NCI-H2171 treated with DMSO at 0.1 percent for 48 hours (cell line): ENCODE results near the gene PARD3.
A peak's percentile ranks its signal among the peaks of the same experiment; 100 is the strongest.
"Not testable (repeated sequence)": the region's sequence is repeated elsewhere in the genome, so short reads cannot be mapped to it uniquely, and the experiment has no call there.

ENCODE experiments used
- DNase-seq: peaks from one replicate; lab custom pipeline; 2025; lab: John Stamatoyannopoulos, UW

PARD3 gene

DNA sequence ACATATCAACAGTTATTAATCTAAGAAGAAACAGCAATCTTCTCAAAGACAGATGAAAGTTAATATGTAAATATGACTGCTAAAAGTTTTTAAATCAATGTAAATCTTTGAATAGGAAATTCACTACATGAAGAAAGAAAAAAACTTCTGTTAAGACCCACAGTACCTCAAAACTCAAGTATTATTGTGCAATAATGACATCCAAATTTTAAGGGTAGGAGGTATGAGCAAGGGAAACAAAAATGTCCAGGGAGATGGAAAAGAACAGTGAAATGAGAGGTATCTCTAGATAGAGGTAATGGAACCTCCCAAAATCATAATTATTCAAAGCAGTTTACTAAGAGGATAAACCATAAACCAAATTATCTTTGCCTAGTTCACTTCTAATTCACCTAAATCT is 436.8 kb downstream of the PARD3 start:
- no peak for DNase-seq

DNA sequence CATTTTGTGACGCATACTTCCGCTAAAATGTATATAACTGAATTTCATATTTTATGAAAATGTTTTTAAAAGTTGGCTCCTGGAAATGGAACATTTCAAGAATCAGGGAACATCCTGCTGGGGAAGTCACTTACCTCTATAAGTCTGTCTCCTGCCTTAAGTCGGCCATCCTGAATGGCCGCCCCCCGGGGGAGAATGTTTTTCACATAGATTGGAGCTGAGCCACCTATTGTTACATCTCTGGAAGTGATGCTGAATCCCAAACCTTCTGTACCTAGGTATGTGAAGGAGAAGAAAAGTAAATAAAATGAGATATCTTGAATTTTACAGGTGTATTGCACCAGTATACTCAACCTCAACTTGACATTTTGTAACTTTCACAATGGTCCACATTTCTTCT is 437.3 kb downstream of the PARD3 start:
- DNase-seq = no peak

DNA sequence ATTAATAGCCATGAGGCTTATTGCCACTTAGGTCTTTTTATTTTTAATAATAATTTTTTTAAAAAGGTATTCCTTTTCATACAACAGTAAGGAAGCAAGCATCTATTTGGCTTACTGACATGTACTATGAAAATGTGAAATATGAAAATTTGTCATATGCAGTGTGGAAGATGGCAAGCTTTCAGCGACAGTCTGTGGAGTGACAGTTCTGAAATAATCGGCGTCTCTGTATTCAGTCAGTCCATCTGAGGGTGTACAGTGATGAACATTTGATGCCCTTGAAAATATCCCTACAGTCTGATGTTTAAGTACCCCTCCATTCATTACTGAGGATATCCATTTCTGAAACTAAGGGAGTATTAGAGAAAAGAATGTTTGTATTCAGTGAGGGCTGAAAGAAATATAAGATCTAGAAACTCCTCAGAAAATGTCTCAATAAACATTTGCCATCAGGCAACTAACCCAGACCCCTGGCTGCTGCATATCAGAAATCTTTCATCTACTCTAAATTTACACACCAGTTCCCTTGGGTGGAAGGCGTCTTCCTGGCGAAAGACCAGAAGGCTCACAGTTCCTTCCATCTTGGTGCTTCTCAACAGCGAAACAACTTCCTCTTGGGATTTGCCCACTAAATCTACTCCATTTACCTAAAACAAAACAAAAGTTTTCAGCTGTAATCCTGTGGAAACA is 440.6 kb downstream of the PARD3 start:
- peak; percentile 13 for DNase-seq

DNA sequence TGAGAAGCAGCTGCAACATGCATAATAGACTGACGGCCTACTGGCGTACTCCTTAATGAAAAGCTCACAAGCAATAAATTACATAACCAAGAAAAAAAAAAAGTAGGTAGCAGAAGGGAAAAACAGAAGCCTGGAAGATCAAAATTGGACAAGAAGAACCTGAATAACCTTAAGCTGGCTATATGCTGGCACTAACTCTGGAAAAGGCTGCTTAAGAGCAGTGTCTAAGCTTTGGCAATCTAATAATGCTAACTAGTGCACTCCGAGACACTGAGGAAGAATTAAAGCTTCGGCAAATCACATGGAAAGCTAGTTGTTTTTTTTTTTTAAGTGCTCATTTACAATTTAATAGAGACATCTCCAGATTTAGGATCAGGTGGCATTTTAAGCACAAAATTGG is 441.9 kb downstream of the PARD3 start:
- DNase-seq = no peak

DNA sequence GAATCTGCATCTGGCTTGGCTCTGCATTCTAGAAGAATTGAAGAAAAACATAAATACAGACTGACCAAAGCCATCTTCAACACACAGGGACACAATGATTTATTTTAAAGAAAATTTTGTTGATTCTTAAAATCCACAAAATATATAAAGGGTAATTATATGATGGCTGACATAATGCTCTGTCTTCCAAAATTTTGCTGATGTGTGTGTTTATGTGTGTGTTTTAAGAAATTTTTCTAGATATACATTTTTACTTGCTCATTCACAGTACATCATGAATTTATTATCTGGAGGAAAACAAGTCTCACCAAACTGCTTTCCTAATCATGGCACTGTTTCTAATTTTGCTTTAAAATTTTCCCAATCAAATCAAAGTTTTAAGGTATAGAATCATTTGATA is 442.6 kb downstream of the PARD3 start:
- DNase-seq = no peak

DNA sequence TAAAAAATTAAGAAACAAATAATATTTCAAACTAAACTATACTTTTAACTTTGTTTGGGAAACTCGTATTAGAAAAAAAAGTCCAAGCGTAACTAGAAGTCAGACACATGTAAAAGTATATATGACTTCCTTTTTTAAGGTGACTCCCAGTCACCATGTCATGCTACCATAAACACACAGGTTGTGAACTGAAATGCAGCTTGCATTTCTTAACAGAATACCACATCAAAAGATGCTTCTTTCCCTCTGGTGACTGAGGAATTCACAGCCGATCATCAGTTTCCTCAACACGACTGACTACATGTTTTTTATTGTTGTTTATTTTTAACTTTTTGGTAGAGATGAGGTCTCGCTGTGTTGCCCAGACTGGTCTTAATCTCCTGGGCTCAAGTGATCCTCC is 445.0 kb downstream of the PARD3 start:
- DNase-seq = no peak

DNA sequence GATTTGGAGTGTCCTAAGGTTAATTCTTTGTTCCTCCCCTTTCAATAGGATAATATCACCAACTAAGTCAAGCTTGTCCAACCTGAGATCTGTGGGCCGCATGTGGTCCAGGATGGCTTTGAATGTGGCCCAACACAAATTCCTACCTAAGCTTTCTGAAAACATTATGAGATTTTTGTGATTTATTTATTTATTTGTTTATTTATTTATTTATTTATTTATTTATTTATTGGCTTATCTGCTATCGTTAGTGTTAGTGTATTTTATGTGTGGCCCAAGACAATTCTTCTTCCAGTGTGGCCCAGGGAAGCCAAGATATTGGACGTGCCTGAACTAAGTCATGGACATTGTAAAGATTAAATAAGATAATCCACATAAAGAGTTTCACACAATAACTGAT is 446.0 kb downstream of the PARD3 start:
- DNase-seq = no peak

DNA sequence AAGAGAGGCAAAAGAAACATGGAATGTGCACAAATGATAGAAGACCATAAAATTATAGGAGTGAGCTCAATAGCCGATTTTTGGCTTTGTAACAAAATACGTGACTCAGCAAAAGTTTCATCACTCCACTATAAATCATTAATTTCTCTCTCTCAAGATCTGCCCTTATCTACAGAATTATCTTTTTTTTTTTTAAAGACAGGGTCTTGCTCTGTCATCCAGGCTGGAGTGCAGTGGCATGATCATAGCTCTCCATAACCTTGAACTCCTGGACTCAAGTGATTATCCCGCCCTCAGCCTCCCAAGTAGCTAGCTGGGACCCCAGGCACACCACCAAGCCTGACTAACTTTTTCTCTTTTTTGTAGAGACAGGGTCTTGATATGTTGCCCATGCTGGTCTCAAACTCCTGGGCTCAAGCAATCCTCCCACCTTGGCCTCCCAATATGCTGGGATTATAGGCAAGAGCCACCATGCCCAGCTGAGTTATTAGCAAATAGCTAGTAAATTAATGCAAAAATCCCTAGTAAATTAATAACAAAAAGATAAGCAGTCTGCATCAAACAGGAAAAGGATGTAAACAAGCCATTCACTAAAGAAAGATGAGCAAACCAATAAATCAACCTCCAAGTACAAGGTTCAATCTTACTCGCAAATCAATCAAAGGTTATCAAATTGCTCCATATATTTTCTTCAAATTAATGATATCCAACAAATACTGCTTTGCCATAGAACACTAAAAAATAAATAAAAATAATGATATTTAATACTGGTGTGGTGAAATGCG is 450.7 kb downstream of the PARD3 start:
- DNase-seq = no peak

DNA sequence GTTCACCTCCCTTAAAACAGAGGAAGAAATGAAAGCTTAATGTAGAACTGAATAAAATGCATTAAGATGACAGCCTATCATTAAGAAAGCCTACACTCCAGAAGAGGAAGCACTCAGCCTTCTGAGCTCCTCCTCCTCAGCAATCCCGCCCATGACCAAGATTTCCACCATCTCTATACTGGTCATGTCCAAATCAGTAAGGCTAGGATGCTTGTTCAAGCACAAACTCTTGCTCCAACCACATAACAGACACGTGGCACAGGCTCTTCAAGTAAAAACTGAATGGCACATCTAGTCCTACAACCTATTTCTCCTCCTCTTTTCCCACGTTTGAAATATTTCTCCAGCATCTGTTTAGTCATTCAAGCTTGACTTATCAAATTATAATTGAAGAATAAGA is 454.1 kb downstream of the PARD3 start:
- no peak for DNase-seq

DNA sequence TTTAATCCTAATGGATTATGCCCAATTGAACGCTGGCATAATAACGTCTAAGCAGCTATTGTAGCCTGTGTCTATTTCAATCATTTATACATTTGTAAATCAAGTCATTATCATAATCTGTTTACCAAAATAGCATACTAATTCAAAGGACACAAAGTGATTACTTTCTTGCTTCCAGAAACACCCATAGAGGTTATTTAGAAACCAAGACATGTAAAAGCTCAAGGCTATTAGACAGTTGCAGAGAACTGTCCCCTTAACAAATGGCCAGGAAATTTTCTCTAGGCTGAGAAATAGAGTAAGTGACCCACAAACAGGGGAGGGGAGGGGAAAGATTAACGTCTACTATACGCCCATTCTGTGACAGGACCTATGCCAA is 455.7 kb downstream of the PARD3 start:
- no peak for DNase-seq

DNA sequence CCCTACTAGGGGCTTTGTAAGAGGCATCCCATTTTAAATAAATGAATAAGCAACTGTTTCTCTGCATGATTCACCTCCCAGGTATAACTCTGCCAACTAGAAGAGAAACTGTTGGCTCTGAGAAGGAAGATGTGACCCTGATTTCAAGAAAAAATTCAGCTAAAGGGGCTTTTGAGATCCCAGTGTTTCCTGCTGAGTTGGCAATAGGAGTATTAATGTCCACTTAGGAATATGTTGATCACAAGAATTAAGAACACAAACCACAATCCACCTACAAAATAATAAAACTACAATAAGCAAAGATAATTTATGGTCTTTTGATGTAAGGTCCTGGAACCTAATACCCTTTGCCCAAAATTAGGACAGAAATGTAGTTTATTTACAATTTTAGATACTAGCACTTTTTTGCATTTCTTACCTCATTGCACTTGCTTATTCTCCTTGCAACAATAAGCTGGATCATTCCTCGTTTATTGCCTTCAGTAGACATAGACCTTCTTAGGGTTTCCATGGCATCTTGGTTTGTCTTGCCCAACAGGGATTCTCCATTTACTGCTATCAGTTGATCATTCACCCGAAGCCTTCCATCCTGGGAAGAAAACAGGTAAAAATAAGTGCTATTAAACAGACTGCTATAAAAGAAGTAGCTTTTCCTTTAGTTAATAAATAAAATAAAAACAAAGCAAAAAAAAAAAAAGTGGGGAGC is 456.2 kb downstream of the PARD3 start:
- no peak for DNase-seq

DNA sequence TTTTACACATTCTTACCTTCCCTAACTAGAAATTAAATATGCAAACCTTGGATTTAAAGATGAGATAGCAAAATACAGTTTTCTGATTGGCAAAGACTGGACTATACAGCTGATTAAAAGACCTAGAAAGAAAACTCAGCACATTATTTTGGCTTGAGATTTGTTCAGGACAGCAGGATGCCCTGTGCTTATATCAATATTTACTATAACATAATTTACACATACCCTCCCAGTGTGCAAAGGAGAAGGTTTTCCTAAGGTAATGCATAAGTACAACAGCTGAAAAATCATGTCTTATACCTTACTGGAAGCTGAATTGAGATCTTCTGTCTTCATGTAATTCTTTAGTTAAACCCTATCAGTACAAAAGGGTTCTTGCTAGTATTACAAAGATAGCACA is 458.6 kb downstream of the PARD3 start:
- no peak for DNase-seq

DNA sequence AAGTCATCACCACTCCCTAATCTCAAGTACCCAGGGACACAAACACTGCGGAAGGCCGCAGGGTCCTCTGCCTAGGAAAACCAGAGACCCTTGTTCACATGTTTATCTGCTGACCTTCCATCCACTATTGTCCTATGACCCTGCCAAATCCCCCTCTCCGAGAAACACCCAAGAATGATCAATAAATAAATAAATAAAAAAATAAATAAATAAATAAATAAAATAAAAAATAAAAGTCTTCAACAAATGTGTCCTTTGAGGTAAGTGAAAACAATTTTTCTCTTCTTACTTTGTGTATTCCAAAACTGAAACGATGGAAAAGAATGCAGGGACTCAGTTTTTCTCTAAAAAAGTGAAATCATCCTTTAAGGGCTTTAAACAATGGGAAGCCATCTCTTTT is 461.6 kb downstream of the PARD3 start:
- not testable (repeated sequence) for DNase-seq

DNA sequence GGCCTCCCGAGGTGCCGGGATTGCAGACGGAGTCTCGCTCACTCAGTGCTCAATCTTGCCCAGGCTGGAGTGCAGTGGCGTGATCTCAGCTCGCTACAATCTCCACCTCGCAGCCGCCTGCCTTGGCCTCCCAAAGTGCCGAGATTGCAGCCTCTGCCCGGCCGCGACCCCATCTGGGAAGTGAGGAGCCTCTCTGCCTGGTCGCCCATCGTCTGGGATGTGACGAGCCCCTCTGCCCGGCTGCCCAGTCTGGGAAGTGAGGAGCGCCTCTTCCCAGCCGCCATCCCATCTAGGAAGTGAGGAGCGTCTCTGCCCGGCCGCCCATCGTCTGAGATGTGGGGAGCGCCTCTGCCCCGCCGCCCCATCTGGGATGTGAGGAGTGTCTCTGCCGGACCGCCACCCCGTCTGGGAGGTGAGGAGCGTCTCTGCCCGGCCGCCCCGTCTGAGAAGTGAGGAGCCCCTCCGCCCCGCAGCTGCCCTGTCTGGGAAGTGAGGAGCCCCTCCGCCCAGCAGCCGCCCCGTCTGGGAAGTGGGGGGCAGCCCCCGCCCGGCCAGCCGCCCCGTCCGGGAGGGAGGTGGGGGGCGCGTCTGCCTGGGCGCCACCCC is 462.4 kb downstream of the PARD3 start:
- DNase-seq = not testable (repeated sequence)

DNA sequence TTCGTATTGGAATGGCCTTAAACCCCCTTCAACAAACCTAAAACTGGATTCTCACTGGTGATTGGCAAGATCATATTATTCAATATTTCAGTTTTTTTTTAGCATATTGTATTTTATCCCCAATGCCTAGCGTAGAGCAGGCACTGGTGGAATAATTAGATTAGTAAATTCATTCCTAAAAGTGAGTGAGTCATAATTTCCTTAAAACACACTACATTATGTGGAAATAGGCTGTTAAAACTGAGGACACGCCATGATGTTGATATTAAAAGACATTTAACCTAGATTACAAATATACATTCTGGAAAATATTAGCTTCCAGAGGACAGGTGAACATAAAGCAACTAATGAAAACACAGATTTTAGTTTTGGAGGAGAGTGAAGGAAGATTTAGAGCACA is 463.9 kb downstream of the PARD3 start:
- no peak for DNase-seq

DNA sequence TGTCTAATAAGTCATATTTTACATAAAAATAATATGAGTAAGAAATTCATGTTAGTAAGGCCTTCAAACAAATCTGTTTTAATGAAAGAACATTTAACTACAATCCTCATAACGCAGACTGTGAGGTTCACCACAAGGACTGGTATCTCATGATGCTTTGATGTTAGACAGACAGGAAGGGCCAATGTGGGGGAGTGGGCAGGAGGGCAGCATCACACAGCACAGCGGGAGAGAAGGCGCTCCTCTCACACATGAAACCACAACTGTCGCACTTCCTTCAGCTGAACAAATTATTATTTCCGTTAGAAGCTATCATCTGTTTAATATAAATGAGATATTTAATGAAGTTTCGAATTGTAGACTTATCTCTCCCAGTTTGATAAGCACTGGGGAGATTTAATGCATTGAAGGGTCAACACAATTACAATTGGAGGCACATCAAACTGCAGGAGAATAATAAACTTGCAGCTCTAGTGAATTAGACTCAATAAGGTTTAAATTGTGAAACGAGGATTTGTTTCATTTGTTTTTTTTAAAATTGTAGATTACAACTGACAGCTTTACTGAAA is 466.1 kb downstream of the PARD3 start:
- no peak for DNase-seq

DNA sequence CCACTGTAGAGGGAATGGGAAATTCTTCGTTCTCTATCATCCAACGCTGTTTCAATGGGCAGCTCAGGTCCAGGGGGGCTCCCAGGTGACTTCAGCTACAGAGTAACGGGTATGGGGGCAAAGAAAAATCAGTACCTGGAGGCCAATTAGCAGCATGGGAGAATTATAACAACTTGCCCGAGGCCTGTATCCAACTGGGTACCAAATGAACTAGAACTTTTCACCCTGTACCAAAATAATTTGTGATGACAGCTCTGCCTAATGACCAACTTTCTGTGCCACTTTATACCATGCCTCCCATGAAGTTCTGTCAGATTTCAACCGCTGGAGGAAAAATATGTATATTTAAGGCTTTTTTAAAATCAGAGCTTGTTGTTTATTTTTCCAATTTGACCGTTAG is 467.1 kb downstream of the PARD3 start:
- no peak for DNase-seq

DNA sequence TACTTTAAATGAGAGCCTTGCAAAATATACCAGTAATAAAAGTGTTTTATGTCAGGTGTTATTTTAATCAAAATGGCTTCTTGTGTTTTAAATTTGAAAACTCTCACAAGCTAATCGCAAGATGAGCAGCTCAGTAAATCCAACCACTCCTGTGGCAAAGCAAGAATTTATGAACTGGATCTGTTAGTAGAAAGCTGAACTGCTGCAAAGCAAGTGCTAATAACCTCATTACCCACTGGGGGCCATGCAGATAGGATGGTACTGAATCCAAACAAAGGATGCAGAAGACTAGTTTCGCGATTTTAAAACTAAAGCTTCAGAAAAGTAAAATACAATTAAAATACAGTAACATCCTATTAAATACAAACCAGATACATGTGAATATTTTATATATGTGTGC is 468.0 kb downstream of the PARD3 start:
- DNase-seq = no peak

DNA sequence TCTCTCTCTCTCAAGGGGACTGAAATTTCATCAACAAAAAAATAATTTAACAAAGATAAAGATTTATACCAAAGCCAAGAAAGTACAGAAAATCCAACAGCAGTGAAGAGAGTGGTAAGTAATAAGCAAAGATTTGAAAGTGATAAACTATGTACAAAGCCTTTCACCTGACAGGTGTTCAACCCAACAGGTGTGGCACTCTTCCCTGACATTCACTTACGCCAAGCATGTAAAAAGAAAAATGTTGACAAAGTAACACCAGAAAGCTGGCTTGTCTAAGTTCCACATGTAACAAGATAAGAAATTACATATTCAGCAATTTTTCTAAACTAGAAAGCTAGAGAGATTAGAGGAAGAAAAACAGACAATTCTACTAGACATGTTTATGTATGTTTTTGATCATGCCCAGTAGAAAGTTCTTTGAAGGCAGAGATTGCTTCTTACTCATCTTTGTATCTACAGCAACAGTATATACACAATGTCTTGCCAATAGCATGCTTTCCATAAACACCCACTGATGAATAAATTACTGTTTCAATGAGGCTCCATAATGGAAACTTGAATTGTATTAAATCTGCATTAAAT is 468.5 kb downstream of the PARD3 start:
- no peak for DNase-seq

DNA sequence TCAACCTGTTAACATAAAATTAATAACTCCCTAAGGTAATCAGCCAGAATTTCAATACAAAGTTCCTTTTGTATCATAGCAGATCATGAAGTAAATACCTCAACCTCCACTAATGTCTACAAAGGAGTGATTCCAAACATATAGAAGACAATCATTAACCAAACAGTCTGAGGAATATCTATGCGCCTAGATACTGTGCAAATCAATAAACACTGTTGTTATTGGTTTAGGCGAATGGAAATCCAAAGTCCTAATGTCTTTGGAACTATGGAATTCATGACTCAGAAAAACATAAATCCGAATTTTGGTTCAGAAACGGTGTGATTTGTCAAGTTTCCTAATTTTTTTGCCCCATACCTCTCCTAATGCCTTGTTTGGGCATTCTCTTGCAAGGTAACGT is 469.7 kb downstream of the PARD3 start:
- DNase-seq = no peak

DNA sequence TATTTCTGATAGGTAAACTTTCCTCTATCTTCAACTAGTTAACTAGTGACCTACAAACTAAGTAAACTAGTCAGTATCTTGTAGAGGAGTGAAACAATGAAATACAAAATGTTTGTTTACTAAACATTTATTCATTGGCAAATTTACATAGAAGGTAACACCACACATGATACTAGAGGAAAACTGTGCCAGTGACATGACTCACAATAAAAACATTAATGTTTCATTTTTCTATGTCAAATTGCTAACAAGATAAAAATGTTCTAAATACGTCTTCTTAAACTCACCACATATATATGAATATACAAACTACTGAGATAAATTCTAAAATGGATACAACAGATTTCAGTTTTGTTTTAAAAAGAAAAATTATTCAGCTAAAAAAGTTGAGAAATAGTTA is 471.3 kb downstream of the PARD3 start:
- no peak for DNase-seq

DNA sequence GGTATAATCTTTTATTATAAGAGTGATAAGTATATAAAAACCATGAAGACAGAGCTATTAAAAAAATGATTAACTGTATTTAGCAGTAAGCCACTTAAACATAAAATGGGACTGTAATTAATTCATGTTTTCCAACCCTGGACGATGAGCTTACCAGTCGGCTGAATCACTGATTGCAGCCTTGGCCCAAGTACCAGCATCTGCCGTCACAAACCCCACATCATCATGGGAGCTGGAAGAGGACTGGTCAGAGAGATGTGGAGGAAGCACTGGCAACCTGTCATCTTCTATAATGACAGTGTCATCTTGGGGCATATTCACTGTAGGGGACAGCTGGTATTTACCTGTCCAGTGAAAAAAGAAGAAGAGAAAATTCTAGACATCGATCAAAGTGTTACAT is 473.6 kb downstream of the PARD3 start:
- DNase-seq = no peak
